DMS53 (cell line): ENCODE measurements around the gene CERK.

ENCODE experiments used
- DNase-seq: peaks from one replicate; lab custom pipeline; 2025; lab: John Stamatoyannopoulos, UW

The CERK gene

DNA sequence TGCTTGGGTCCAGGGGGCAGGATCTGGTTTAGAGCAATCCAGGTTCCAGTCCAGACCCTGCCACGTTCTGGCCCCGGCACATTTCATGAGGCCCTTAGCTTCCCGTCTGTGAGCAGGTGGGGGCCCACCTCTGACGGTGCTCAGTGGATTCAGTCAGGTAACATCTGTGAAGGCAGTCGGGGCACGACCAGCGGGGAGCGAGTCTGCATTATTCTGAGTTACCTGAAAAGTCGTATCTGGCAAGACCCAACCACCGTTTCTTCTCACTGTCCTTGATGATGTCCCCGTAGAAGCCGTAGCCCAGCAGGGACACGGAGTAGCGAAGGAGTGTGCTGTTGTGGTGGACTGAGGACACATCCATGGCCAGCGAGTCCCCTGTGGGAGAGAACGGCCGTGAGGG lies 39.0 kb downstream of the CERK start:
- DNase-seq, result no peak

DNA sequence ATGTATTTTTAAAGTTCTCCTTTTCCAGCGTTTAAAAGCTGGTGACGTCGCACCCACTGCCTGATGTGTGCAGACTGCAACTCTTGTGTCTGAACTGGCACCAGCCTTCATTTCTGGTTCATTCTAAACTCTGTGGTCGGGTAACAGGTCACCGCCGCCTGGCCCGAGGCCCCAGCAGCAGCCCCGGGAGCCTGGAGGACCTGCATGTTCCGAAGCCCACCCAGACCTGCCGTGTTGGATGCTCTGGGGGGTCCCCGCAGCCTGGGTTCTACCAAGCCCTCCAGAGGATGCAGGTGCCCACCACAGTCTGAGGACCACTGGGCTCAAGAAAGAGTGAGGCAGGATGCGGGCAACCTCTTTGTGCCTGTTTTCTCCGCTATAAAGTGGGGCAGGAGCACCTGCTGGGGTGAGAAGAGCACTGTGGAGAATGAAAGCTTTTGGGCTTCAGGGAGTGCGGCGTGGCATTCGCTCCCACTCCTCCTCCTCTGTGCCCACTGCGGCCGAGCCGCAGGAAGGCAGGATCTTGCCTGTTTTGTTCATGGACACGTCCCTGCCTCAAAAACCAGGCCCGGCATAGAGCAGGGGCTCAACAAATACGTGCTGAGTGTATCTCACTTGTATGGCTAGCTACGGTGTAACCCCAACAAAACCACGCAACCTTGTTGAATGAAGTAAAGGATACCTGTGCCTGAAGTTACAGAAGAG lies 40.1 kb downstream of the CERK start:
- no peak for DNase-seq

DNA sequence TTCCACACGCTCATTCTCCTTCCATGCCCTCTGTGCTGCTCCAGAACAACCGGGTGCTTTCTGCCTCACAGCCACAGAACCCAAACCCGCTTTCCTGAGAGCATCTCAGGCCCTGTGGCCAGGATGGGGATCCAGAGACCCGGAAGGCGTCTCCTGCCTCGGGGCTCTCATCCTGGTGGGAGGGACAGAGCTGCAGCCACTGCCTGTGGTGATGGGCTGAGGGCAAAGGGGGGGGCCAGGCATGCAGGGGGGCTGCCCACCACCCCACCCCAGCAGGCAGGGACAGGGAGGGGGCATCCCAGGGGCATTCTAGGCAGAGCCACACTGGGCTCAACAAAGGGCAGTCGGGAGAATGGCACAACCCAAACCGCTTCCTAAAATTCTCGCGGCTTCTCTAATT lies 41.4 kb downstream of the CERK start:
- no peak for DNase-seq

DNA sequence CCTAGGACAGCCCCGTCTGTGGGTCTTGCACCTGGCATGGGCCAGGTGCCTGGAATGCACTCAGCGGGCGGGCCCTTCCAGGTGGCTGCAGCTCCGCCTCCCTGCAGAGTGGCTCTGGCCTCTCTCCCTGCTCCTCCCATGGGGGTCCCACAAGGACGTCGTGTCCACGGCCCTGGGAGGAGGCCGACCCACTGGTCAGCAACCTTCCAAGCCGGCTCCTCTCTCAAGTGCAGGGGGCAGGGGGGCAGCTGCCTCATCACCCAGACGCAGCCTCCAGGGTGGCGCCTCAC lies 41.9 kb downstream of the CERK start:
- DNase-seq, result no peak

- peak; percentile 97 for DNase-seq
These were observed 42.5 kb downstream of the CERK start for GRCh38 chr22:46695346-46696228.

- DNase-seq, result no peak
These were observed 43.5 kb downstream of the CERK start for GRCh38 chr22:46694416-46695170.

GRCh38 chr22:46693634-46694415 lies 44.2 kb downstream of the CERK start:
- peak; percentile 81 for DNase-seq

- DNase-seq, result no peak
These were observed 46.5 kb downstream of the CERK start for GRCh38 chr22:46691571-46691970.

- DNase-seq, result no peak
These were observed 47.9 kb downstream of the CERK start for GRCh38 chr22:46690146-46690545.

DNA sequence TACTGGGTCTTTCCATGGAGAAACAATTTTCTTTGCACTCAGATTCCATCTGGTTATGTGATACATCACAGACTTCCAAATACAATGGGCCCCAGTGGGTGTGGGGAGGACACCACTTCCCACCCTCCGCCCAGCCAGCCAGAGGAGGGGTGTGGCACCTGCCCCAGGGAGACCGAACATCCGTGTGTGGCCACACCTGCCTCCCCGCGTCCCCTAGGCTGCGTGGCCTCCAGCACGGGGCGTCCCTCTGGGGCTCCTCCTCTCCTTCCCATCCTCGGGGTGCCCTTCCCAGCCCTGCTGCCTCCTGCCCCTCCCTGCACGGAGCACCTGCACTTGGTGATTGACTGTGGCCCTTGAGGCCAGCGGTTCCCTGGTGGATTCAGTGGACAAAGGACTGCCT lies 49.1 kb downstream of the CERK start:
- DNase-seq, result peak; percentile 86

DNA sequence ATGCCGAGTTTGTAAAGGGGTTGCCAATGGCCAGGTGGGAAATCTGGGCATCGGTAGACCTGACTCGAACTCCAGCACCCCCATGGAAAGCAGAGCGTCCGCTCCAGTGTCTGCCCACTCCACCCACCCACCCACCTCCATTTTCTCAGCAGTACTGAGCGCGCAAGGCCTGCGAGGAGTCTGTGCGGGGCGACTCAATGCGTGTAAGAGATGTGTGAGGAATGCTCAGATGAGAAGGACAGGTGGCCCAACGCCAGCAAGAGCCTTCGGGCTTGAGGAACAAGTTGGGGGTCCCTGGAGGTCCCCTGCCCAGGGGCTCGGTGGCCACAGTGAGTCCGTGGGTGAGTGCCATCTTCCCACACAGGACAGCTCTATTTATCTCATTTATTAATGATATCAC lies 50.6 kb downstream of the CERK start:
- no peak for DNase-seq

DNA sequence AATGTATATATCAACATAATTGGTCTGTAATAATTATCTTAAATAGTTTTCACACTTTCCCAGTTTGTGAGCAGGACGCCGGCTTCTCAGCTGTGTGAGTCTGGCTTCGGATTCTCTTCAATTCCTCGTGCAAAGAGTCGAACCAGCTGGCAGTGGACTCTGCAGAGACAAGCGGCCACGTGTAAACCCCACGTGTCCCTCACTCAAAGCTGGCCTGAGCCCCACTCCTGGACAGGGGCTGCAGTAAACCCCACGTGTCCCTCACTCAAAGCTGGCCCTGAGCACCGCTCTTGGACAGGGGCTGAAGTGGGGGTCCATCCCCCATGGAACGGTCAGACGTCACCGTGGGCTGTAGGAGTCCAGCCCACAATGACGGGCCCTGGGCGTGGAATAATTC lies 51.0 kb downstream of the CERK start:
- DNase-seq, result no peak

DNA sequence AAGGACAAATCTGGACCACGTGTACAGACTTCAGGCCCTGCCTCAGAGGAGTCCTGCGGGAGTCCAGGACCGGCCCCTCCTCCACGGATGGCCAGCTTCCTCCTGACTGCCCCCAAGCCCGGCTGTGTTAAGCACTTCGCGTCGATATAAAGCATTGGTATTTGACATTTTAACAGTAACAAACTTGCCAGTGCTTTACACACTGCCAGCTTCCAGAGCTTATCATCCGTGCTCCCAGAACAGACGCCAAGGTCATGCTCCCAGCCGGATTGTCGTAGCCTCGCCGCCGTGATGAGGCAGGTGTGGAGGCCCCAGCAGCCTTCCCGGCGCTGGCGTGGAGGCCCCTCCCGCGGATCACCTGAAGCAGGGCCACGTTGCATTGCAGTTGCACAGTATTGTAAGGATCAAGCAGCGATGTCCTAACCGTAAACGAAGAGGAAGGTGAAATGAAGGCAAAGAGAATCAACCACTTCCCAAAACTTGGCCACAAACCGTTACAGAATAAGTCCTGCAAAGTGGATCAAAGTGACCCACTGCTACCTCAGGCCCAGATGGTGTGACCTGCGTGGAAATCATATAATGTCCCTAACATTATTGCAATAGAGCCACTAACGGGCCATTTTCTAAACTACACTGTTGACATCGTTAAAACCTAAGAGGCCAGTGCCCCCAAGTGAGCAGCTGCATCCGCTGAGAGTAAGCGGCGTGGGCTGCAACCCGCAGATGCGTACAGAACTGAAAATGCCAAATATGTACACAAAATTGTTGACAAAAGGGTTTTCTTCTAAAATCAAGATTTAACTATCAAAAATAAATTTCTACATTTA lies 51.6 kb downstream of the CERK start:
- DNase-seq, result peak; percentile 43

- peak; percentile 95 for DNase-seq
These were observed 53.3 kb downstream of the CERK start for GRCh38 chr22:46684706-46685105.

GRCh38 chr22:46682011-46682731 lies 55.9 kb downstream of the CERK start:
- DNase-seq, result no peak

- DNase-seq, result no peak
These were observed 57.0 kb downstream of the CERK start for GRCh38 chr22:46681010-46681409.

GRCh38 chr22:46679706-46680269 lies 58.3 kb downstream of the CERK start:
- no peak for DNase-seq

DNA sequence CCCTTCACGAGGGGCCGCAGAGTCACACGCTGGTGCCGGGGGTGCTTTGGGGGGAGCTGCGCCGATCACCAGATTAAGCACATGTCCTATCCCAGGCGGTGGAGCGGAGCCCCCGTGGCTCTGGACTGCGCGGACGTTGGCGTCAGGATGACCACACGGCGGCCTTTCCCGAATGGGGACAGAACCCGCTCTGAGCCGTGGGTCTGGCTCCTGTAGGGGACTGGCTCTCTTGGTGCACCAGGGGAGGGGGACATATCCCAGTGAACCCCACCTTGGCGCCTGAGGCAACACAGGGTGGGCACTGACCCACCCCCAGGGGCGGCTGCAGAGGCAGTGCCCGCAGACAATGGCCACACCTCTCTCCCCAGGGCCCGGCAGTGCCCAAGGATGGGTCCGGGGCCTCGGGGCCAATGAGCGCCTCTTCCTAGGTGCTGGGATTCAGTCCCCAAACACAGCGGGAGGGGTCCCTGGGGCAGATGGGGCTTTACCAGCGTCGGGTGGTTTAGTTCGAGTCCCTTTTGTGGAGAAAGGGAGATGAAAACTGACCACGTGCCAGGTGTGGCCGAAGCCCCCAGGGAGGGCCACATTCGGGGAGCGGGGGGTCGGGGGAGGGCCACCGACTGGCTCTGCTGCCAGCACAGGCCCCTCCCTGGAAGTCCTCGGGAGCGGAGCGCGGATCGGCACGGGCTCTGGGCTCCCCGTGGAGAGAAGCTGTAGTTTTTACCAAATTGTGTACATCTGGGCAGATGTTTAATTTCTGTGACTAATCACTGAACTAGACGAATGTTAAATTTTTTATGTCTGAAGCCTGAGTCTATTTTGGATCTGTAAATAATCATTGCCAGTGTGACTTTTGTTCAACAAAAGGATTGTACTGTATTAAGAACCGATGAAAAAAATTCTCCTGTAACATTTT lies 59.0 kb downstream of the CERK start:
- no peak for DNase-seq

- no peak for DNase-seq
These were observed 59.9 kb downstream of the CERK start for GRCh38 chr22:46678003-46678657.
